Measurements from ENCODE around the gene CMYA5.

DNA sequence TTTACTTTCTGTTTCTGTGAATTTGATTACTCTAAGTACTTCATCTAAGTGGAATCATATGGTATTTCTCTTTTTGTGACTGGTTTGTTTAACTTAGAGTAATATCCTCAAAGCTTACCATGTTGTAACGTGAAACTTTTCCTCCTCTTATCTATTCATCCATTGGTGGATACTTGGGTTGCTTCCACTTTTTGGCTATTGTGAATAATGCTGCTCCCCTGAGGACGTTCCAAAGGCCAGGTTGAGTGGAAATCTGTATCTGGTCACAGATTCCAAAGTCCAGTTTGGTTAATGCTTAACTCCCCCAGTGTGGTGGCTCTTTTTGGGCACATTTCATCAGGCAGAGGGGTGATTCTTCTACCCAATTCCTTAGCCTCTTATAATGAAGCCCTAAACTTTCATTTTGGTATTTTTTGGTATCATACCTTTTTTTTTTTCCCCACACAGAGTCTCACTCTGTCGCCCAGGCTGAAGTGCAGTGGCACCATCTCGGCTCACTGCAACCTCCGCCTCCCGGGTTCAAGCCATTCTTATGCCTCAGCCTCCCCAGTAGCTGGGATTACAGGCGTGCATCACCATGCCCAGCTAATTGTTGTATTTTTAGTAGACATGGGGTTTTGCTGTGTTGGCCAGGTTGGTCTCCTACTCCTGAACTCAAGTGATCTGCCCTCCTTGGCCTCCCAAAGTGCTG, 65.4 kb downstream of the CMYA5 start:
- no peak for TF ChIP-seq POLR2A (IDR thresholded peaks at IDR 0.05)
- TF ChIP-seq, protein P1, sequence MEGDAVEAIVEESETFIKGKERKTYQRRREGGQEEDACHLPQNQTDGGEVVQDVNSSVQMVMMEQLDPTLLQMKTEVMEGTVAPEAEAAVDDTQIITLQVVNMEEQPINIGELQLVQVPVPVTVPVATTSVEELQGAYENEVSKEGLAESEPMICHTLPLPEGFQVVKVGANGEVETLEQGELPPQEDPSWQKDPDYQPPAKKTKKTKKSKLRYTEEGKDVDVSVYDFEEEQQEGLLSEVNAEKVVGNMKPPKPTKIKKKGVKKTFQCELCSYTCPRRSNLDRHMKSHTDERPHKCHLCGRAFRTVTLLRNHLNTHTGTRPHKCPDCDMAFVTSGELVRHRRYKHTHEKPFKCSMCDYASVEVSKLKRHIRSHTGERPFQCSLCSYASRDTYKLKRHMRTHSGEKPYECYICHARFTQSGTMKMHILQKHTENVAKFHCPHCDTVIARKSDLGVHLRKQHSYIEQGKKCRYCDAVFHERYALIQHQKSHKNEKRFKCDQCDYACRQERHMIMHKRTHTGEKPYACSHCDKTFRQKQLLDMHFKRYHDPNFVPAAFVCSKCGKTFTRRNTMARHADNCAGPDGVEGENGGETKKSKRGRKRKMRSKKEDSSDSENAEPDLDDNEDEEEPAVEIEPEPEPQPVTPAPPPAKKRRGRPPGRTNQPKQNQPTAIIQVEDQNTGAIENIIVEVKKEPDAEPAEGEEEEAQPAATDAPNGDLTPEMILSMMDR (IDR thresholded peaks at IDR 0.05), result no peak

Data from prostate gland (tissue), 2 donors.